GM12878 (cell line): Measurements from ENCODE around the gene TCEANC2. TPM values are rescaled to one million over a fixed set of nuclear protein-coding genes. Genes with fewer than 3 reads are reported as not detected.

ENCODE experiments used
- ATAC-seq: fragments of 200-7000 bp; cut with Tn5 transposase; 3 replicates; pipeline ENCODE4 v1.9.1; 2020; ENCODE audit warnings: mild to moderate bottlenecking, moderate library complexity
- BruUV-seq: library from RNA; stranded (reverse); fragments of 400-500 nt; replicated peaks from 2 replicates; lab custom pipeline; 2021; lab: Mats Ljungman, UMichigan
- CTCF ChIA-PET: fragments of 300-600 bp; sonication (Branson Sonifier 250); formaldehyde crosslinking; extraction: SDS; loops from one replicate; lab custom pipeline; 2021; ENCODE audit warnings: inconsistent platforms; lab: Yijun Ruan, JAX
- POLR2A ChIA-PET: fragments of 350-600 bp; formaldehyde crosslinking; extraction: SDS; loops from one replicate; lab custom pipeline; 2021; ENCODE audit warnings: inconsistent platforms; lab: Charles Lee
- RAD21 ChIA-PET: fragments of 300-600 bp; sonication (Branson Sonifier 250); formaldehyde crosslinking; loops from one replicate; lab custom pipeline; 2023; ENCODE audit warnings: antibody characterized with exemption; ENCODE audit not compliant: unreplicated experiment; lab: Charles Lee
- SMC1A ChIA-PET: fragments of 300-600 bp; sonication (Branson Sonifier 250); formaldehyde crosslinking; loops from one replicate; lab custom pipeline; 2023; ENCODE audit not compliant: unreplicated experiment, uncharacterized antibody; lab: Charles Lee
- DNase-seq: peaks from one replicate; pipeline ENCODE4 v3.0.0-alpha.2; 2011; ENCODE audit warnings: low read depth, low spot score
- FAIRE-seq: peaks from 3 replicates; lab custom pipeline; 2011; peaks lifted over from hg19 to GRCh38; lab: Jason Lieb, UNC
- H2AFZ ChIP-seq: 2 replicates; pipeline ENCODE4 v1.6.0; 2011; ENCODE audit warnings: low read depth, low read length, control low read depth; ENCODE audit not compliant: control insufficient read depth
- H3K27ac ChIP-seq: 2 replicates; pipeline ENCODE4 v1.5.1; 2011; ENCODE audit warnings: control low read depth; ENCODE audit not compliant: control insufficient read depth, insufficient read depth
- H3K27me3 ChIP-seq, 2 experiments: replicated peaks in 1 of 2; 2 replicates each; pipeline versions ENCODE4 v1.6.0 to v1.6.1; 2011; ENCODE audit warnings: low read length in 1 of 2; ENCODE audit not compliant: control insufficient read depth in 2 of 2, insufficient read depth in 2 of 2
- H3K36me3 ChIP-seq, 2 experiments: 2 replicates each; pipeline ENCODE4 v1.5.1; 2011; ENCODE audit warnings: low read length in 1 of 2; ENCODE audit not compliant: control insufficient read depth in 2 of 2, insufficient read depth in 2 of 2
- H3K4me1 ChIP-seq: 2 replicates; pipeline ENCODE4 v1.6.1; 2011; ENCODE audit warnings: mild to moderate bottlenecking, low read length, moderate library complexity, mixed read lengths; ENCODE audit not compliant: control insufficient read depth, insufficient read depth
- H3K4me2 ChIP-seq: 2 replicates; pipeline ENCODE4 v1.6.0; 2011; ENCODE audit warnings: control low read depth; ENCODE audit not compliant: control insufficient read depth, insufficient read depth
- H3K4me3 ChIP-seq: fragments of 200-600 bp; sonication (generic); 2 replicates; pipeline ENCODE4 v1.5.1; 2016
- H3K79me2 ChIP-seq: 2 replicates; pipeline ENCODE4 v1.6.0; 2011; ENCODE audit warnings: low read length; ENCODE audit not compliant: control insufficient read depth, insufficient read depth
- H3K9ac ChIP-seq: 2 replicates; pipeline ENCODE4 v1.8.0; 2011; ENCODE audit warnings: low read length, control low read depth, mixed read lengths; ENCODE audit not compliant: control insufficient read depth, insufficient read depth
- H3K9me3 ChIP-seq: replicated peaks from 3 replicates; pipeline ENCODE4 v1.5.1; 2011; ENCODE audit warnings: mild to moderate bottlenecking, low read length; ENCODE audit not compliant: control insufficient read depth, insufficient read depth
- H4K20me1 ChIP-seq: 2 replicates; pipeline ENCODE4 v1.6.0; 2011; ENCODE audit not compliant: control insufficient read depth, insufficient read depth
- ASH2L ChIP-seq: fragments of 300-600, 200-600 bp; sonication (generic); IDR thresholded peaks from 2 replicates; pipeline ENCODE4 v1.6.1; 2017; ENCODE audit warnings: low read depth, mild to moderate bottlenecking, borderline replicate concordance
- BACH1 ChIP-seq: fragments of 450-650 bp; IDR thresholded peaks from 2 replicates; pipeline ENCODE4 v1.6.1; 2017; ENCODE audit warnings: mild to moderate bottlenecking, borderline replicate concordance
- CREM ChIP-seq: IDR thresholded peaks from 2 replicates; pipeline ENCODE4 v1.6.1; 2014; ENCODE audit warnings: antibody characterized with exemption, low read depth
- MTA2 ChIP-seq: fragments of 450-650 bp; IDR thresholded peaks from 2 replicates; pipeline ENCODE4 v1.6.1; 2016; ENCODE audit warnings: low read depth, mild to moderate bottlenecking, moderate library complexity
- MTA3 ChIP-seq: IDR thresholded peaks from 2 replicates; pipeline ENCODE4 v1.6.1; 2012; ENCODE audit warnings: low read length, inconsistent platforms, borderline replicate concordance
- MYB ChIP-seq: fragments of 150-350 bp; IDR thresholded peaks from 2 replicates; pipeline ENCODE4 v1.6.1; 2014; ENCODE audit warnings: mild to moderate bottlenecking, low read depth, low read length, borderline replicate concordance
- NKRF ChIP-seq: fragments of 450-650 bp; conservative IDR thresholded peaks from 2 replicates; pipeline ENCODE4 v1.6.1; 2017; ENCODE audit warnings: mild to moderate bottlenecking, moderate library complexity
- PAX5 ChIP-seq: IDR thresholded peaks from 2 replicates; pipeline ENCODE4 v1.6.1; 2011; ENCODE audit warnings: low read depth, low read length, borderline replicate concordance
- ZBTB33 ChIP-seq: fragments of 450-650 bp; IDR thresholded peaks from 2 replicates; pipeline ENCODE4 v1.6.1; 2017; ENCODE audit warnings: mild to moderate bottlenecking
- WGBS: methylation state at CpG from one replicate; pipeline ENCODE4 v1.1.6; 2016; ENCODE audit warnings: low lambda C conversion rate; ENCODE audit not compliant: insufficient replicate concordance, insufficient coverage; ENCODE audit errors: missing lambda C conversion rate; 5-methylcytosine and 5-hydroxymethylcytosine counted together
- in situ Hi-C: fragments of 300-500 bp; cut with MboI; formaldehyde crosslinking; loops from 9 replicates; pipeline ENCODE4 v1.14.3; 2018; ENCODE audit warnings: mixed read lengths
- intact Hi-C: fragments of 100-400 bp; cut with micrococcal nuclease; formaldehyde crosslinking; loops from one replicate; pipeline ENCODE4 v1.14.2; 2022; ENCODE audit not compliant: unreplicated experiment
- polyA plus RNA-seq, 11 experiments: library from polyadenylated mRNA; depleted of rRNA in 4 of 11; unstranded in 6 of 11; stranded (reverse) in 5 of 11; fragments of >200 nt; fragmentation: Nextera tagmentation in 4 of 11; fragmentation: Illumina TruSeq in 1 of 11; extraction: Ambion mirVana in 4 of 11; extraction: Trizol in 1 of 11; gene quantifications; 1 replicate in 1 of 11; 2 replicates in 10 of 11; pipeline versions ENCODE4 v1.2.1 to v1.2.3, GENCODE V29; 2011 to 2016; ENCODE audit warnings: inconsistent platforms in 2 of 11, missing spikeins in 2 of 11, low read depth in 1 of 11
- total RNA-seq, 4 experiments: library from RNA; depleted of rRNA in 3 of 4; stranded (reverse); fragments of >200 nt in 3 of 4; fragmentation: Illumina TruSeq in 1 of 4; extraction: Trizol in 1 of 4; gene quantifications; 2 replicates each; pipeline versions ENCODE4 v1.2.1 to v1.2.3, GENCODE V29; 2013 to 2021

TCEANC2 gene
- total and polyA plus RNA-seq, 10 of the 15 experiments (the other 5 are each of a cell fraction or from before 2014, with no cell fraction given): 4.4 to 13.2 (median 6.4) TPM

- ChIA-PET RAD21 (no interaction called here), CTCF (no interaction called here)
- H3K4me3 ChIP-seq: no peak overlapping the region
- no peak overlapping the region for H2AFZ ChIP-seq
- intact Hi-C loops: no loop called here
- WGBS: 20% methylated on average over 3 of the region's 3 CpGs
- DNase-seq (no peak), FAIRE-seq (no peak)
- no peak overlapping the region for H3K9ac ChIP-seq
- no peaks in the 10 kb centered on the region for H4K20me1 ChIP-seq
- no peaks in the 10 kb centered on the region for H3K79me2 ChIP-seq
- BruUV-seq: no TSS peak
- no peaks in the 10 kb centered on the region for H3K9me3 ChIP-seq
- no peaks in the 10 kb centered on the region for H3K27me3 ChIP-seq
- TF ChIP-seq MTA3 (no peak), NKRF (no peak), CREM (no peak), BACH1 (no peak)
- TF ChIP-seq, all 136 proteins: peak for 0
- POLR2A ChIA-PET: no interaction called here
- Histone ChIP-seq H3K27ac (no peak overlapping the region), H3K4me1 (no peaks in the 10 kb centered on the region), H3K36me3 (no peaks in the 10 kb centered on the region), H3K4me2 (no peak overlapping the region)
- in situ Hi-C loops: no loop called here
- SMC1A ChIA-PET: no interaction called here
- no peak for ATAC-seq
Measured at GRCh38 chr1:54149734-54150133, 96.3 kb downstream of the TCEANC2 start.

- Histone ChIP-seq H3K9me3 (no peaks in the 10 kb centered on the region), H2AFZ (no peak overlapping the region), H3K4me2 (no peak overlapping the region), H3K27me3 (no peaks in the 10 kb centered on the region), H3K4me1 (no peaks in the 10 kb centered on the region), H4K20me1 (no peaks in the 10 kb centered on the region), H3K4me3 (no peak overlapping the region), H3K9ac (no peak overlapping the region), H3K36me3 (no peaks in the 10 kb centered on the region), H3K79me2 (no peaks in the 10 kb centered on the region), H3K27ac (no peak overlapping the region)
- in situ Hi-C loops (no loop called here), intact Hi-C loops (no loop called here)
- POLR2A ChIA-PET: no interaction called here
- no peak for FAIRE-seq
- 26% methylated on average over 5 of the region's 5 CpGs for WGBS
- RAD21 ChIA-PET: no interaction called here
- CTCF ChIA-PET: no interaction called here
- no peak for ATAC-seq
- TF ChIP-seq ZBTB33: no peak
- no peak for TF ChIP-seq ASH2L
- TF ChIP-seq PAX5: no peak
- no peak for TF ChIP-seq MYB
- no peak for TF ChIP-seq MTA2
- no peak for DNase-seq
- SMC1A ChIA-PET: no interaction called here
- BruUV-seq: no TSS peak
Measured at GRCh38 chr1:54151013-54151412, 97.6 kb downstream of the TCEANC2 start.
